ENCODE measurements around the gene TMEM135. TPM values are rescaled to one million over a fixed set of nuclear protein-coding genes. Genes with fewer than 3 reads are reported as not detected.

Gene TMEM135
- total RNA-seq, 2 donors from 2014 or later = 111 to 113 TPM

- WGBS, 2 experiments (ENCODE audit: insufficient coverage in 1 of 2, insufficient read length in 1 of 2) = 98% methylated on average over 2 of the region's 2 CpGs; no CpG with 5 or more reads in 1 of the 2 experiments
- no peak overlapping the region for H3K27ac Mint-ChIP-seq
- peaks cover 18% of the 10 kb centered on the region for H3K36me3 Mint-ChIP-seq (ENCODE audit: low read depth)
- peaks cover 16% of the 10 kb centered on the region for H3K9me3 Mint-ChIP-seq
- H3K4me1 Mint-ChIP-seq = no peaks in the 10 kb centered on the region
- Histone ChIP-seq H3K27ac (ENCODE audit: low read depth, low read length) (no peak overlapping the region), H3K27me3 (ENCODE audit: control insufficient read depth, insufficient read depth, low read length, poor library complexity, severe bottlenecking) (no peaks in the 10 kb centered on the region), H3K9me3 (ENCODE audit: control insufficient read depth, low read length) (peaks cover 19% of the 10 kb centered on the region), H3K4me3 (ENCODE audit: low read length) (no peak overlapping the region), H3K36me3 (ENCODE audit: control insufficient read depth, insufficient read depth, low read length) (peaks cover 17% of the 10 kb centered on the region), H3K9ac (ENCODE audit: extremely low read depth, low read length, poor library complexity, severe bottlenecking) (no peak overlapping the region), H3K4me1 (ENCODE audit: control insufficient read depth, insufficient read depth, low read length) (no peaks in the 10 kb centered on the region)
- TF ChIP-seq CTCF (conservative IDR thresholded peaks at IDR 0.05) = no peak
- DNase-seq = no peak
- H3K27me3 Mint-ChIP-seq (ENCODE audit: insufficient read depth) = no peaks in the 10 kb centered on the region
- no peak overlapping the region for H3K4me3 Mint-ChIP-seq
Measured at GRCh38 chr11:87228820-87229219, 191.1 kb downstream of the TMEM135 start.

- no peak for DNase-seq
- no peaks in the 10 kb centered on the region for H3K4me1 ChIP-seq (ENCODE audit: control insufficient read depth, insufficient read depth, low read length)
- TF ChIP-seq CTCF (conservative IDR thresholded peaks at IDR 0.05) = no peak
- H3K27me3 ChIP-seq (ENCODE audit: control insufficient read depth, insufficient read depth, low read length, poor library complexity, severe bottlenecking) = no peaks in the 10 kb centered on the region
- Mint-ChIP-seq H3K4me1 (no peaks in the 10 kb centered on the region), H3K4me3 (no peak overlapping the region), H3K27ac (no peak overlapping the region), H3K27me3 (ENCODE audit: insufficient read depth) (no peaks in the 10 kb centered on the region), H3K9me3 (peaks cover 16% of the 10 kb centered on the region), H3K36me3 (ENCODE audit: low read depth) (peaks cover 18% of the 10 kb centered on the region)
- 90 to 94% methylated on average over 2 of the region's 2 CpGs for WGBS, 2 experiments (ENCODE audit: insufficient coverage in 1 of 2, insufficient read length in 1 of 2)
- no peak overlapping the region for H3K4me3 ChIP-seq (ENCODE audit: low read length)
- no peak overlapping the region for H3K27ac ChIP-seq (ENCODE audit: low read depth, low read length)
- H3K36me3 ChIP-seq (ENCODE audit: control insufficient read depth, insufficient read depth, low read length) = peaks cover 17% of the 10 kb centered on the region
- H3K9me3 ChIP-seq (ENCODE audit: control insufficient read depth, low read length) = peaks cover 19% of the 10 kb centered on the region
- no peak overlapping the region for H3K9ac ChIP-seq (ENCODE audit: extremely low read depth, low read length, poor library complexity, severe bottlenecking)
Measured at GRCh38 chr11:87230995-87231394, 193.3 kb downstream of the TMEM135 start.

GRCh38 chr11:87232320-87232719 is 194.6 kb downstream of the TMEM135 start:
- no peak overlapping the region for H3K4me3 Mint-ChIP-seq
- H3K4me1 Mint-ChIP-seq = no peaks in the 10 kb centered on the region
- no peak for DNase-seq
- no peaks in the 10 kb centered on the region for H3K4me1 ChIP-seq (ENCODE audit: control insufficient read depth, insufficient read depth, low read length)
- 100% methylated on average over 1 of the region's 1 CpG; no CpG with 5 or more reads in 1 of the 2 experiments for WGBS, 2 experiments (ENCODE audit: insufficient coverage in 1 of 2, insufficient read length in 1 of 2)
- peaks cover 24% of the 10 kb centered on the region for H3K36me3 Mint-ChIP-seq (ENCODE audit: low read depth)
- H3K9ac ChIP-seq (ENCODE audit: extremely low read depth, low read length, poor library complexity, severe bottlenecking) = no peak overlapping the region
- no peaks in the 10 kb centered on the region for H3K27me3 Mint-ChIP-seq (ENCODE audit: insufficient read depth)
- peaks cover 19% of the 10 kb centered on the region for H3K9me3 ChIP-seq (ENCODE audit: control insufficient read depth, low read length)
- H3K9me3 Mint-ChIP-seq = peaks cover 16% of the 10 kb centered on the region
- TF ChIP-seq CTCF (conservative IDR thresholded peaks at IDR 0.05) = no peak
- H3K27me3 ChIP-seq (ENCODE audit: control insufficient read depth, insufficient read depth, low read length, poor library complexity, severe bottlenecking) = no peaks in the 10 kb centered on the region
- no peak overlapping the region for H3K27ac Mint-ChIP-seq
- no peak overlapping the region for H3K27ac ChIP-seq (ENCODE audit: low read depth, low read length)
- H3K4me3 ChIP-seq (ENCODE audit: low read length) = no peak overlapping the region
- peaks cover 27% of the 10 kb centered on the region for H3K36me3 ChIP-seq (ENCODE audit: control insufficient read depth, insufficient read depth, low read length)

Measured in endodermal cell (in vitro differentiated cells).